Ramos (cell line): Measurements from ENCODE around the gene DOCK9.

Experiments used
- in situ Hi-C: fragments of 300-500 bp; cut with MboI; formaldehyde crosslinking; loops from one replicate; pipeline ENCODE4 v1.14.3; 2022; ENCODE audit warnings: low sequenced_read_pairs; ENCODE audit not compliant: unreplicated experiment

Gene DOCK9

GRCh38 chr13:98868932-98869331 is 108.9 kb downstream of the DOCK9 start:
- in situ Hi-C loops = loop anchor here (25.0 kb wide), 1 partner anchor 418 kb away; no protein-coding TSS in a partner anchor

GRCh38 chr13:98866882-98867281 is 111.0 kb downstream of the DOCK9 start:
- in situ Hi-C loops = loop anchor here (25.0 kb wide), 1 partner anchor 420 kb away; no protein-coding TSS in a partner anchor

- in situ Hi-C loops = loop anchor here (25.0 kb wide), 1 partner anchor 427 kb away; no protein-coding TSS in a partner anchor
These were observed 117.4 kb downstream of the DOCK9 start for GRCh38 chr13:98860491-98860890.

- in situ Hi-C loops = loop anchor here (25.0 kb wide), 1 partner anchor 429 kb away; no protein-coding TSS in a partner anchor
These were observed 119.7 kb downstream of the DOCK9 start for GRCh38 chr13:98858191-98858590.

GRCh38 chr13:98856983-98857382 is 120.9 kb downstream of the DOCK9 start:
- in situ Hi-C loops = loop anchor here (25.0 kb wide), 1 partner anchor 430 kb away; no protein-coding TSS in a partner anchor

- in situ Hi-C loops = loop anchor here (25.0 kb wide), 1 partner anchor 433 kb away; no protein-coding TSS in a partner anchor
These were observed 123.4 kb downstream of the DOCK9 start for GRCh38 chr13:98854448-98854847.

GRCh38 chr13:98853771-98854221 is 124.1 kb downstream of the DOCK9 start:
- in situ Hi-C loops = loop anchor here (25.0 kb wide), 1 partner anchor 434 kb away; no protein-coding TSS in a partner anchor

GRCh38 chr13:98851276-98851675 is 126.6 kb downstream of the DOCK9 start:
- in situ Hi-C loops = loop anchor here (25.0 kb wide), 1 partner anchor 436 kb away; no protein-coding TSS in a partner anchor

GRCh38 chr13:98848746-98849145 is 129.1 kb downstream of the DOCK9 start:
- in situ Hi-C loops = loop anchor here (10.0 kb wide), 1 partner anchor 404 kb away; no protein-coding TSS in a partner anchor

- in situ Hi-C loops = loop anchor here (10.0 kb wide), 1 partner anchor 403 kb away; no protein-coding TSS in a partner anchor
These were observed 130.1 kb downstream of the DOCK9 start for GRCh38 chr13:98847780-98848179.

GRCh38 chr13:98846986-98847385 is 130.9 kb downstream of the DOCK9 start:
- in situ Hi-C loops = loop anchor here (10.0 kb wide), 1 partner anchor 402 kb away; no protein-coding TSS in a partner anchor

GRCh38 chr13:98846521-98846920 is 131.3 kb downstream of the DOCK9 start:
- in situ Hi-C loops = loop anchor here (10.0 kb wide), 1 partner anchor 402 kb away; no protein-coding TSS in a partner anchor

GRCh38 chr13:98845742-98846141 is 132.1 kb downstream of the DOCK9 start:
- in situ Hi-C loops = loop anchor here (10.0 kb wide), 1 partner anchor 401 kb away; no protein-coding TSS in a partner anchor

- in situ Hi-C loops = loop anchor here (10.0 kb wide), 1 partner anchor 399 kb away; no protein-coding TSS in a partner anchor
These were observed 133.8 kb downstream of the DOCK9 start for GRCh38 chr13:98844021-98844420.

- in situ Hi-C loops = loop anchor here (10.0 kb wide), 1 partner anchor 399 kb away; no protein-coding TSS in a partner anchor
These were observed 134.4 kb downstream of the DOCK9 start for GRCh38 chr13:98843482-98843877.

GRCh38 chr13:98842858-98843481 is 134.9 kb downstream of the DOCK9 start:
- in situ Hi-C loops = loop anchor here (10.0 kb wide), 1 partner anchor 398 kb away; no protein-coding TSS in a partner anchor

- in situ Hi-C loops = loop anchor here (10.0 kb wide), 1 partner anchor 397 kb away; no protein-coding TSS in a partner anchor
These were observed 135.8 kb downstream of the DOCK9 start for GRCh38 chr13:98842070-98842469.

- in situ Hi-C loops = loop anchor here (10.0 kb wide), 1 partner anchor 395 kb away; no protein-coding TSS in a partner anchor
These were observed 137.8 kb downstream of the DOCK9 start for GRCh38 chr13:98839856-98840769.

GRCh38 chr13:98838776-98839175 is 139.1 kb downstream of the DOCK9 start:
- in situ Hi-C loops = no loop called here

- in situ Hi-C loops = no loop called here
These were observed 140.0 kb downstream of the DOCK9 start for GRCh38 chr13:98837896-98838295.
